Activated T-cell treated with anti-CD3 and anti-CD28 coated beads, Interleukin-2, amount 50 U/mL, for 4 hours (primary cell): ENCODE results near the gene CREB3. TPM values are rescaled to one million over a fixed set of nuclear protein-coding genes. Genes with fewer than 3 reads are reported as not detected.
A peak's percentile ranks its signal among the peaks of the same experiment; 100 is the strongest.

Experiments used
- ATAC-seq, 2 donors: fragments of 200-7000 bp; cut with Tn5 transposase; one replicate each; pipeline ENCODE4 v1.10.0; 2021
- DNase-seq: peaks from one replicate; pipeline ENCODE4 v3.0.0-alpha.2; 2020
- H3K27me3 Mint-ChIP-seq: one replicate; pipeline ENCODE4 v1.8.0; 2021; ENCODE audit warnings: low read depth, mixed read lengths
- H3K36me3 Mint-ChIP-seq: one replicate; pipeline ENCODE4 v1.8.0; 2022; ENCODE audit warnings: mixed read lengths; ENCODE audit not compliant: insufficient read depth
- H3K4me1 Mint-ChIP-seq: one replicate; pipeline ENCODE4 v1.8.0; 2021; ENCODE audit warnings: low read depth, mixed read lengths
- H3K4me3 Mint-ChIP-seq: one replicate; pipeline ENCODE4 v1.8.0; 2021; ENCODE audit warnings: mild to moderate bottlenecking, moderate library complexity, mixed read lengths
- H3K9me3 Mint-ChIP-seq: one replicate; pipeline ENCODE4 v1.8.0; 2021; ENCODE audit warnings: mixed read lengths
- total RNA-seq, 3 donors: library from RNA; stranded (reverse); gene quantifications; one replicate each; pipeline ENCODE4 v1.2.1, GENCODE V29; 2021

The CREB3 gene
- total RNA-seq, 3 donors from 2014 or later = 22.9 to 27.5 (median 23.6) TPM

DNA sequence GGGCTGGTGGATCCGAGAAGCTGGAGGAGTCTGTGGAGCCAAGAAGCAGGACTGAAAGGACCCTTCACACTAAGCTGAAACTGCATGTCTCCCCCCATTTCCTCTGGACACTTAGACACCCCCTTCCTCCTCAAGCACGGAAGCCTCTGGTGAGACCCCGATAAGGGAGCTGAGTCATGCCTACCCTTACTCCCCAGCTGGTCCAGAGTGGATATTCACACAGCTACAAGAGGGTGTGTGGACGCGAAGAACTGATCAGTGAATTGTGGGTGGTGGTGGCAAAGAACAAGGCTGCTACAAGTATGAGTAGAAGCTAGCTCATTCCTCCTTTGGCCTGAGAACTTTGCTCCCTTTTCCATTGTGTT, 4.8 kb upstream of the CREB3 start:
- DNase-seq = no peak
- peaks cover 24% of the 10 kb centered on the region for H3K36me3 Mint-ChIP-seq
- peaks cover 5% of the 10 kb centered on the region for H3K4me1 Mint-ChIP-seq
- peak overlapping the region; percentile 9 for H3K4me3 Mint-ChIP-seq
- no peak for ATAC-seq
- H3K9me3 Mint-ChIP-seq = no peaks in the 10 kb centered on the region
- no peaks in the 10 kb centered on the region for H3K27me3 Mint-ChIP-seq

DNA sequence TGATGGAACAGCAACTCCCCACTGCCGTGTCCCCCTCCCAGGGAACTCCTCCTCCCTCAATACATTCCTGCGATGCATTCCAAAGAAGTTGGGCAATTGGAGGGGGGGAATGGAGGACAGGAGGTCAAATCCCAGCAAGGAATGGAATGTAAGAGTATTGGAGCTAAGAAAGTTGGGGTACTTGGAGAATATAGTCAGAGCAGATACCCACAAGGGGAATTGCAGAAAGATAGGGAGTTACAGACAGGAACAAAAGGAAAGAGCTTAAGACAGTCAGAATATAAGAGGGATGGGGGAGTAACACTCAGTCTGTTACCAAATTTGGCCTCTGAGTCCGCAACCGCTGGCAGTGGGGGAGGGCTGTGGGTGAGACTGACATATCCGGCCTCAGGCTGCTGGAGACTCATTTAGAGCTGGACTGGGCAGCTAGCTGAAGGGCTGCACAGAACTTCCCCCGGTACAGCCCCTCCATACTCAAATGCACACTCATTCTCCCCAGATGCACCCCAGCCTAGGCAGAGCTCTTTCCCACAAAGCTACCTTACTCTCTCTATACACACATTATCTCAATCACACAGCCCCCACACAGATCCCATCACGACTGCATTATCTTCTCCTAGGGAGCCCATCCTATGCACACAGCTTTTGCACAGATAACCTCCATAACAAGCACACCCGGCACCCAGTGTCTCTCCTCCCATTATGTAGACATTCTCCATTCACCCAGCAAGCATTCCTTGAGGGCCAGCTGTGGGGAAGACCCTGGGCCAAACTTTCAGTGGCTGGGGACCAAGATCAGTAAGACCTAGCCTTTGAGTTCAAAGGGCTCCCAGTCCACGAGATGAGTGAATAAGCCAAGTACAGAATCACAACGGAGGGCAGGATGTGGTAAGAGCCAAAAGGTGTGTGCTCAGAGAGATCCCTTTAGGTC, 4.2 kb upstream of the CREB3 start:
- Mint-ChIP-seq H3K9me3 (no peaks in the 10 kb centered on the region), H3K36me3 (peaks cover 21% of the 10 kb centered on the region), H3K4me3 (no peak overlapping the region), H3K27me3 (no peaks in the 10 kb centered on the region), H3K4me1 (peaks cover 11% of the 10 kb centered on the region)
- ATAC-seq (no peak), DNase-seq (no peak)

DNA sequence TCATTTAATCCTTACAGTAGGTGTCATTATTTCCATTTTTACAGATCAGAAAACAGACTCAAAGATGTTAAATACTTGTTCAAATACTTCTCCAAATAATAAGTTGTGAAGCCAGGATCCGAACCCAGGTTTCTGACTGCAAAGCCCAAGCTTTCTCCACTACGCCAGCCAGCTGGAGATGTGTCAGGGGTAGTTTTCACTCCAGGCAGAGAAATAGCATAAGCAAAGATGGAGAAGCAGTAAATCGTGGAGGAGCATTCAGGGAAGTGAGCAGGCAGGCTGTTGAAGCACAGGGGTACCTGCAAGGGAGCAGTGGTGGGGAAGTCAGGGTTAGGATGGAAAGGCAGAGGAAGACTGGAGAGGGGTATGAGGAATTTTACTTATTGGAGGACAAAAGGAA, 3.4 kb upstream of the CREB3 start:
- H3K4me3 Mint-ChIP-seq = no peak overlapping the region
- peaks cover 18% of the 10 kb centered on the region for H3K4me1 Mint-ChIP-seq
- no peaks in the 10 kb centered on the region for H3K27me3 Mint-ChIP-seq
- peaks cover 14% of the 10 kb centered on the region for H3K36me3 Mint-ChIP-seq
- no peak for DNase-seq
- no peaks in the 10 kb centered on the region for H3K9me3 Mint-ChIP-seq
- ATAC-seq = no peak

DNA sequence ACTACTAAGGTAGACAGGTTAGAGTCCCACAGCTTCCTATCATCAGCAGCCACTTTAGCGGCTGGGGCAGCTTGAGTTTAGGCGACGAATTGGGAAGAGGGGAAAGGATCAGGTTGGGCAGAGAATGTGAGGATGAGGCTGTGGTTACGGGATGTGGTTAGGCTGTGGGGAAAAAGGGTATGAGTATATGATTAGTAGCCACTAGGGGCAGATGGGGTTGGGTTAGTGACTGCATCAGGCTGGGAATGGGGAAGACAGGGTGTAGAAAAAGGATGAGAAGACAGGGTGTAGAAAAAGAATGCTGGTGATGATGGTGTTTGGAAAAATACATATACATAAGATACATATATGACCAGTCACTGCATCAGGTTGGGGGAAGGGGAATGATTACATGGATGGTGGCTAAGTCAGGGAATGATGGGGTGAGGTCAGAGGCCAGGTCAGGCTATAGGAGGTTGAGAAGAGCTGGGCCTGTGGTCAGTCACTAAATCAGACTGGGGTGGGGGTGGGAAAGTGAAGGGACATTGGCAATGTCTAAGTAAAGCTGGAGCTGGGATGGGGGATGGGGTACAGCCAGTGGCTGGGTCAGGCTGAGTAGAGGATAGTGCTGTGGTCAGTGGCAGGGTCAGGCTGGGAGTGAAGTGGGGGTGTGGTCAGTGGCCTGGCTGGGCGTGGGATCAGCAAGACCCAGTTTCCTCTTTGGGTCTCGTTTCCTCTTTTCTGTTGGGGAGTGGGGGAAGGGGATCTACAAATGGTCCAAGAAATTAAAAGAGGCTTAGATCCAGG, 2.6 kb upstream of the CREB3 start:
- Mint-ChIP-seq H3K4me3 (no peak overlapping the region), H3K36me3 (peaks cover 7% of the 10 kb centered on the region)
- ATAC-seq = no peak

DNA sequence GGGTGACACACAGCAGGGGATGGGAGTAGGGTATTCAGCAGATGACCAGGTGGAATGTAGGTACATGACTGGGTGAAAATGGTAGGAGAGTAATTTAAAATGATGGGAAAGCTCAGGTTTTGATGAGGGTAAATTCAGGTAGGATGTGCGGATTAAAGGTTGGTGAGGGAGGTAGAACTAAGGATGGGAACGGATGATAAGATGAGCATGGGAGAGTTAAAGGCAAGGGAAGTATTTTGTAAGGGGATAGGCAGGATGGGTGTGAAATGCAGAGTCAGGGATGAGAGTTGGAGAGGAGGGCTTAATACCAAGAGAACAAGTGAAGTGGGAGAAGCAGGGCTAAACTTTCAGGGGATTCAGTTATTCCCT, 2.0 kb upstream of the CREB3 start:
- Mint-ChIP-seq H3K4me3 (no peak overlapping the region), H3K4me1 (peaks cover 21% of the 10 kb centered on the region), H3K9me3 (no peaks in the 10 kb centered on the region), H3K36me3 (peaks cover 9% of the 10 kb centered on the region), H3K27me3 (no peaks in the 10 kb centered on the region)
- no peak for ATAC-seq
- no peak for DNase-seq

More for the DNA sequence above, 2.6 kb upstream of the CREB3 start:
- Mint-ChIP-seq H3K27me3 (no peaks in the 10 kb centered on the region), H3K9me3 (no peaks in the 10 kb centered on the region), H3K4me1 (peaks cover 18% of the 10 kb centered on the region)
- no peak for DNase-seq

DNA sequence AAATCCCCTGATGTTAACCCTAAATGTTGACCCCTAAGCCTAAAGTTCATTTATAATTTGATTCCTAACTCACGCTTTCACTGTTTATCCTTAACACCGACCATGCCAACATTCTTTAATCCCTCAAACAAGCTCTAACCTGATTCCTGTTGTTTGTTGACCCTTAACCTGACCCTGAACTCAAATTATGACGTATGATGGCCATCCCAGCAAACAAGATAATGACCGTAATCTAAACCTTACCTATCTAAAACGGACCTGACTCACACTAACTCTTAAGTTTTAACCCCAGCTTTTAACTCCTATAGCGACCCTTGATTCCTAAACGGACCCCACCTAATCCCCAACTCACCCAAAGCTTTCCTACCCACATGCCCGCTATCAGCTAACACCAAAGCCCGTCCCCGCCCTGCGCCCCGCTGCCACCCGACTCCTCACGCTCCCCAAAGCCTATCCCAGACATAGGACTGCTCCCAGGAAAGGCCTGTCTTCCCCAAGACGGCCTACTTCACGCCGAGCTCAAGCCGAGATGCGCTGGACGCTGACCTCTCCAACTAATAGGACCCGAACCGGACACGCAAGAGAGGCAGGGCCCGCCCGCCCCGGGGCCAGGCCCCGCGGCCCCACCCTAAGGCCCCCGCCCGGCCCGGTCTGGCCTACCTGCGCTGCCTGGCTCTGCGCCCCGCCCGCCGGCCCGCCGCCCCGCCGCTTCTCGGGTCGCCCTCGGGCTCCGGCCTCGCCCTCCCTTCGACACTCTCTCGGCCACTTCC, 866 bp upstream of the CREB3 start:
- no peaks in the 10 kb centered on the region for H3K9me3 Mint-ChIP-seq
- ATAC-seq = peak in 1 of 2 donors; percentile 1

DNA sequence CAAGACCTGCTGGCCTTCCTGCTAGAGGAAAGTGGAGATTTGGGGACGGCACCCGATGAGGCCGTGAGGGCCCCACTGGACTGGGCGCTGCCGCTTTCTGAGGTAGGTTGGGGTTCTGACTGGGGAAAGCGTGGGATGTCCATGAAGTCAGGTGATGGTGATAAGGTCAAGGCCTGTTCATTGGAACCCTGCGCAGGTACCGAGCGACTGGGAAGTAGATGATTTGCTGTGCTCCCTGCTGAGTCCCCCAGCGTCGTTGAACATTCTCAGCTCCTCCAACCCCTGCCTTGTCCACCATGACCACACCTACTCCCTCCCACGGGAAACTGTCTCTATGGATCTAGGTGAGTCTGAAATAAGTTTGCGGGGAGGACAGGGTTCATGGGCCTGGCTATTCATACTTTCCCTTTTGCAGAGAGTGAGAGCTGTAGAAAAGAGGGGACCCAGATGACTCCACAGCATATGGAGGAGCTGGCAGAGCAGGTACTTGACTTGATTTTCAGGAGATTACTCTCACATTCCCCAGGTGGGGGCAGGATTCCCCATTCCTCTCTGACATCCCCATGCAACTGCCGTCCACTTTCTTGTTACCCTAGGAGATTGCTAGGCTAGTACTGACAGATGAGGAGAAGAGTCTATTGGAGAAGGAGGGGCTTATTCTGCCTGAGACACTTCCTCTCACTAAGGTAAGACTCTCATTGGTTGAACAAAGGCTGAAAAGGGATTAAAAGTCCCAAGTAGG, 505 bp downstream of the CREB3 start:
- DNase-seq (peak; percentile 16), ATAC-seq (peak; percentile 2 to 5)
- no peak overlapping the region for H3K4me3 Mint-ChIP-seq
- peaks cover 17% of the 10 kb centered on the region for H3K36me3 Mint-ChIP-seq
- H3K9me3 Mint-ChIP-seq = no peaks in the 10 kb centered on the region
- H3K27me3 Mint-ChIP-seq = no peaks in the 10 kb centered on the region
- H3K4me1 Mint-ChIP-seq = peaks cover 21% of the 10 kb centered on the region

More for the DNA sequence above, 866 bp upstream of the CREB3 start:
- DNase-seq = no peak
- peaks cover 21% of the 10 kb centered on the region for H3K4me1 Mint-ChIP-seq
- H3K4me3 Mint-ChIP-seq = no peak overlapping the region
- H3K36me3 Mint-ChIP-seq = peaks cover 13% of the 10 kb centered on the region
- H3K27me3 Mint-ChIP-seq = no peaks in the 10 kb centered on the region

DNA sequence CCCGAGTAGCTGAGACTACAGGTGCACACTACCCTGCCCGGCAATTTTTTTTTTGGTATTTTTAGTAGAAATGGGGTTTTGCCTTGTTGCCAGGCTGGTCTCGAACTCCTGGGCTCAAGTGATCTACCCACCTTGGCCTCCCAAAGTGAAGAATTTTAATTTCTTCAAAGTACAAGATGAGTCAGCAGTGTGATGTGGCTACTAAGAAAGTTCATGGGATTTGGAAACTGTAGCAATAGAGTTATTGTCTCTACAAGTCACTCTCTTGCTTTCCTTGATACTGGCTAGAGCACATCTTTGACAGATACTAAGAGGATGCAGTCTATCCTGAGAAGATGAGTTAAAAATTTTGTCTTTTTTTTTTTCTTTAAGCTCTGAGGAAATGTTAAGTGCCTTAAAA, 1.6 kb downstream of the CREB3 start:
- Mint-ChIP-seq H3K4me1 (peaks cover 21% of the 10 kb centered on the region), H3K4me3 (no peak overlapping the region), H3K36me3 (peaks cover 23% of the 10 kb centered on the region), H3K9me3 (no peaks in the 10 kb centered on the region), H3K27me3 (no peaks in the 10 kb centered on the region)
- no peak for DNase-seq
- ATAC-seq = no peak

DNA sequence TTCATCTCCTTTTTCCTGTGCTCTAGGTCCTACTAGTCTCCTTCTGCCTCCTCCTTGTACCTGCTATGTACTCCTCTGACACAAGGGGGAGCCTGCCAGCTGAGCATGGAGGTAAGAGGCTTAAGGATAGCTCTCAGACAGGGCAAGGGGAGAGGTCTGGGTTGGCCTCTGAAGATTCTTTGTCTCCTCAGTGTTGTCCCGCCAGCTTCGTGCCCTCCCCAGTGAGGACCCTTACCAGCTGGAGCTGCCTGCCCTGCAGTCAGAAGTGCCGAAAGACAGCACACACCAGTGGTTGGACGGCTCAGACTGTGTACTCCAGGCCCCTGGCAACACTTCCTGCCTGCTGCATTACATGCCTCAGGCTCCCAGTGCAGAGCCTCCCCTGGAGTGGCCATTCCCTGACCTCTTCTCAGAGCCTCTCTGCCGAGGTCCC, 3.8 kb downstream of the CREB3 start:
- no peak for ATAC-seq

DNA sequence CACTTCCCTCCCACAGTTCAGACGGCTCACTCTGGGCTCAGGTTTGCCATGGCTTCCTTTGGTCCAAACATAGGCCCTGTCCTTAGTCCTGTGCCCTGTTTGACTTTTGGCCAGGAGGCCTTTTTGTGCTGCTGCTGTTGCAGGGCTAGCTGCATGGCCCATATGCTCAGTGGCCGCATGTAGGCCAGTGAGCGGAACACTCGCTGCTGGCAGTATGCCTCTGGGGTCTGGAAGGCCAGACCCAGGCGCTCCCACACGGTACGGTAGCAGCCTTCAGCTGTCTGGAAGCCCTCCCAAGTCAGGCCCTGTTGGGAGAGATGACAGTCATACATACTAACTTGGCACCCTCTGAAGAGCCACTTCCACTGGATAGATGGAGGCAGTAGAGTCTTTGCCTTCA, 4.7 kb downstream of the CREB3 start:
- ATAC-seq (no peak), DNase-seq (no peak)
- H3K36me3 Mint-ChIP-seq = peaks cover 34% of the 10 kb centered on the region
- H3K9me3 Mint-ChIP-seq = no peaks in the 10 kb centered on the region
- no peaks in the 10 kb centered on the region for H3K27me3 Mint-ChIP-seq
- no peak overlapping the region for H3K4me3 Mint-ChIP-seq
- peaks cover 29% of the 10 kb centered on the region for H3K4me1 Mint-ChIP-seq

More for the DNA sequence above, 3.8 kb downstream of the CREB3 start:
- Mint-ChIP-seq H3K4me3 (no peak overlapping the region), H3K36me3 (peaks cover 28% of the 10 kb centered on the region), H3K9me3 (no peaks in the 10 kb centered on the region), H3K4me1 (peaks cover 21% of the 10 kb centered on the region), H3K27me3 (no peaks in the 10 kb centered on the region)
- peak; percentile 58 for DNase-seq

DNA sequence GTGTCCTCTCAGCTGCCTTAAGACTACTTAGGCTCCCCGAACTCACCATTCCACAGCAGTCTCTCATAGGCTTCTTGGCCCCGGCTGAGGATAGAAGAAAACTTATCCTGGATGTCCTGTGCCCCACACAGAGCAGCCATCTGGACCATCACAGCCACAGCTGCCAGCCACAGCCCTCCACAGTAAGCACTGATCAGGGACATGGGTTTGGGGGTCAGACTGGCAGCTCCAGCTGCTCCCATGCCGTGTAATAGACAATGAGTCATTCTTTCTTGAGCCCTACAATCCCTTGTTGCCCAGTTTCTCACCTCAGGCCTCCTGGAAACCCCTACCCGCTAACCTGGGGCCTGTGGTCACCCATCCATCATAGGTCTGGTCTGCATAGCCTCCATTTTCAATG, 5.7 kb downstream of the CREB3 start:
- H3K36me3 Mint-ChIP-seq = peaks cover 37% of the 10 kb centered on the region
- H3K27me3 Mint-ChIP-seq = no peaks in the 10 kb centered on the region
- DNase-seq (no peak), ATAC-seq (no peak)
- H3K9me3 Mint-ChIP-seq = no peaks in the 10 kb centered on the region
- H3K4me1 Mint-ChIP-seq = peaks cover 27% of the 10 kb centered on the region
- no peak overlapping the region for H3K4me3 Mint-ChIP-seq

DNA sequence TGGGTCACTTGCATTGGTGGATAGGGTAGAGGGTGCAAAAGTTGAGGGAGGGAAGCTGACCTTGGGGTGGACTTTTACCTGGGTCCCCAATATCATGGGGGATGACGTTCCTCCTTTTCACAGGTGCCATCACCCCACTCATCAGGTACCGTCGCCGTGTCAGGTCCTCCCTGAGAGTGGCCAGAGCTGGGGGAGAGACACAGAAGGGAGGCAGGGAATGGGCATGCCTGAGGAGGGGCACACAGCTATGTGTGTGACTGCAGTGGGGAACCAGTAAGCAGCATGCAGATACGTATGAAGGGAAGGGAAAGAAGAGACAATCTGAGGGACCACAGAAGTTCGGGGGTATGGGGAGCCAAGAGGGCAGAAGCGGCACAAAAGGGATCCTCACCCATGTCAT, 6.5 kb downstream of the CREB3 start:
- DNase-seq (no peak), ATAC-seq (no peak)
- Mint-ChIP-seq H3K4me3 (no peak overlapping the region), H3K9me3 (no peaks in the 10 kb centered on the region), H3K36me3 (peaks cover 43% of the 10 kb centered on the region), H3K4me1 (peaks cover 25% of the 10 kb centered on the region), H3K27me3 (no peaks in the 10 kb centered on the region)

DNA sequence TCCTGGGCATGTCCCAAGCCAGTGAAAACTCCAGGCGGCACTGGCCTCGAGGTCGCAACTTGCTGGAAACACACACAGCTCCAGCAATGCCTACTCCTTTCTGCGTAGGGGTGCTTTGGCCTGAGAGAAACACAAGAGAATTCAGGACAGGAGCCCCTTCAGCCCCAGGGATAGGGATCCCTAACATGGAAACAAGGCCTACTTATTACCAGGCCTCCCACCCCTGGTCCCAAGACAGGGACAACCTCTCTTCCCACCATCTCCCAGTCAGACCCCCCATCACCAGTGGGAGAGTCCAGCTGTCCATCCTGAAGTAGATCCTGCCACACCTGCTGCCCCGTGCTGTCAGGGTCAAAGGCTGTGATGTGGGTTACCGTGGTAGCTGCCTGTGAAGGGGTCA, 7.8 kb downstream of the CREB3 start:
- DNase-seq (no peak), ATAC-seq (no peak)
- no peaks in the 10 kb centered on the region for H3K27me3 Mint-ChIP-seq
- no peak overlapping the region for H3K4me3 Mint-ChIP-seq
- no peaks in the 10 kb centered on the region for H3K9me3 Mint-ChIP-seq
- H3K36me3 Mint-ChIP-seq = peaks cover 39% of the 10 kb centered on the region
- peaks cover 24% of the 10 kb centered on the region for H3K4me1 Mint-ChIP-seq

DNA sequence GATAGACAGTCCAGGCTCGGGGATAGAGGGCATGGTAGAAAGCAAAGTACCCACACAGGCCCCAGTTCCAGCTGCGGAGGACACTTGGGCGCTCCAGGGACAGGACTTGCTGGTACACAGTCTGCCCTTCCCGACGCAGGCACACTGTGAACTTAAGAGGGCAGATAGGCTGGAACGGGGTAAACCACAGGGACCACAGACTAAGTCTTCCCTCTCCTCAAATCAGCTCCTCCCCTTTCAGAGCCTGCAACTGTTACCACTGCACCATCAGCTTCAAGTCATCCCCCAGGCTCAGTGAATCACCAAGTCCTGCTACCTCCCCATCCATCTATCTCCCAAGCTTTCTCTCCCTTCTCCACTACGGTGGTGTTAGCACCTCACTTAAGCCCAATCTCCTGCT, 9.3 kb downstream of the CREB3 start:
- DNase-seq (no peak), ATAC-seq (peak; percentile 32 to 41)
- Mint-ChIP-seq H3K4me3 (no peak overlapping the region), H3K36me3 (peaks cover 36% of the 10 kb centered on the region), H3K27me3 (no peaks in the 10 kb centered on the region), H3K9me3 (no peaks in the 10 kb centered on the region), H3K4me1 (peaks cover 31% of the 10 kb centered on the region)
